A673 (cell line): ENCODE results near the gene UTP4.

ENCODE experiments used
- CTCF ChIP-seq: fragments of 300-800, 200-600 bp; sonication (generic); conservative IDR thresholded peaks from 2 replicates; pipeline ENCODE4 v1.5.1; 2017; ENCODE audit warnings: low read depth, mild to moderate bottlenecking, antibody characterized with exemption, low read length, moderate library complexity, mixed read lengths
- EZH2 ChIP-seq: fragments of 200-600 bp; sonication (generic); IDR thresholded peaks from 2 replicates; pipeline ENCODE4 v1.6.1; 2017; ENCODE audit warnings: borderline replicate concordance, low read depth, mild to moderate bottlenecking, mixed read lengths, antibody characterized with exemption, low read length; ENCODE audit not compliant: poor library complexity, severe bottlenecking

GRCh38 chr16:69133373-69133954 lies 1.0 kb downstream of the UTP4 start:
- TF ChIP-seq CTCF = no peak
- TF ChIP-seq EZH2 = no peak
